SK-N-SH treated with all-trans-retinoic acid at 6 μM for 48 hours (cell line): Measurements from ENCODE around the gene STYX.

Experiments
- ISL1 ChIP-seq: fragments of 250-450 bp; sonication (Bioruptor Pico); IDR thresholded peaks from 2 replicates; pipeline ENCODE4 v2.1.2; 2022; ENCODE audit warnings: mild to moderate bottlenecking, moderate library complexity
- PPARA ChIP-seq: fragments of 250-450 bp; sonication (Bioruptor Pico); IDR thresholded peaks from 2 replicates; pipeline ENCODE4 v1.5.0; 2020; ENCODE audit warnings: mild to moderate bottlenecking, borderline replicate concordance

- TF ChIP-seq PPARA (no peak), ISL1 (CRISPR knock-in tag) (no peak)
These were observed 11.9 kb downstream of the STYX start for GRCh38 chr14:52741865-52742264.
